ENCODE data around the gene WDR20. TPM values are rescaled to one million over a fixed set of nuclear protein-coding genes. Genes with fewer than 3 reads are reported as not detected.
"Not testable (repeated sequence)": the region's sequence is repeated elsewhere in the genome, so short reads cannot be mapped to it uniquely, and the experiment has no call there.

Gene WDR20, protein sequence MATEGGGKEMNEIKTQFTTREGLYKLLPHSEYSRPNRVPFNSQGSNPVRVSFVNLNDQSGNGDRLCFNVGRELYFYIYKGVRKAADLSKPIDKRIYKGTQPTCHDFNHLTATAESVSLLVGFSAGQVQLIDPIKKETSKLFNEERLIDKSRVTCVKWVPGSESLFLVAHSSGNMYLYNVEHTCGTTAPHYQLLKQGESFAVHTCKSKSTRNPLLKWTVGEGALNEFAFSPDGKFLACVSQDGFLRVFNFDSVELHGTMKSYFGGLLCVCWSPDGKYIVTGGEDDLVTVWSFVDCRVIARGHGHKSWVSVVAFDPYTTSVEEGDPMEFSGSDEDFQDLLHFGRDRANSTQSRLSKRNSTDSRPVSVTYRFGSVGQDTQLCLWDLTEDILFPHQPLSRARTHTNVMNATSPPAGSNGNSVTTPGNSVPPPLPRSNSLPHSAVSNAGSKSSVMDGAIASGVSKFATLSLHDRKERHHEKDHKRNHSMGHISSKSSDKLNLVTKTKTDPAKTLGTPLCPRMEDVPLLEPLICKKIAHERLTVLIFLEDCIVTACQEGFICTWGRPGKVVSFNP
- polyA plus RNA-seq (ENCODE audit: insufficient read length), result 30.3 TPM
- long read RNA-seq, donor 1, transcript WDR20-204 (3 exons, 2,391 nt), result major isoform, 9 of 14 reads
- long read RNA-seq, donor 1, partial matches to known transcripts, result 0 of 14 reads
- long read RNA-seq, donor 1, other reads (novel, unspliced or antisense), result 0 of 14 reads
- long read RNA-seq, donor 2, transcript WDR20-204 (3 exons, 2,391 nt), result major isoform, 10 of 12 reads
- long read RNA-seq, donor 2, partial matches to known transcripts, result 0 of 12 reads
- long read RNA-seq, donor 2, other reads (novel, unspliced or antisense), result 0 of 12 reads
- long read RNA-seq, donor 3, transcript WDR20-204 (3 exons, 2,391 nt), result major isoform, 5 of 10 reads
- long read RNA-seq, donor 3, partial matches to known transcripts, result 0 of 10 reads
- long read RNA-seq, donor 3, other reads (novel, unspliced or antisense), result 0 of 10 reads
- long read RNA-seq, donor 4, partial matches to known transcripts, result 0 of 1 reads
- long read RNA-seq, donor 4, other reads (novel, unspliced or antisense), result 0 of 1 reads
- long read RNA-seq, donor 5, partial matches to known transcripts, result 0 of 7 reads
- long read RNA-seq, donor 5, other reads (novel, unspliced or antisense), result 0 of 7 reads
- long read RNA-seq, donor 6, transcript WDR20-204 (3 exons, 2,391 nt), result major isoform, 5 of 6 reads
- long read RNA-seq, donor 6, partial matches to known transcripts, result 0 of 6 reads
- long read RNA-seq, donor 6, other reads (novel, unspliced or antisense), result 0 of 6 reads
- long read RNA-seq, donor 7, partial matches to known transcripts, result 0 of 8 reads
- long read RNA-seq, donor 7, other reads (novel, unspliced or antisense), result 0 of 8 reads
- long read RNA-seq, donor 8, partial matches to known transcripts, result 0 of 6 reads
- long read RNA-seq, donor 8, other reads (novel, unspliced or antisense), result 0 of 6 reads

DNA sequence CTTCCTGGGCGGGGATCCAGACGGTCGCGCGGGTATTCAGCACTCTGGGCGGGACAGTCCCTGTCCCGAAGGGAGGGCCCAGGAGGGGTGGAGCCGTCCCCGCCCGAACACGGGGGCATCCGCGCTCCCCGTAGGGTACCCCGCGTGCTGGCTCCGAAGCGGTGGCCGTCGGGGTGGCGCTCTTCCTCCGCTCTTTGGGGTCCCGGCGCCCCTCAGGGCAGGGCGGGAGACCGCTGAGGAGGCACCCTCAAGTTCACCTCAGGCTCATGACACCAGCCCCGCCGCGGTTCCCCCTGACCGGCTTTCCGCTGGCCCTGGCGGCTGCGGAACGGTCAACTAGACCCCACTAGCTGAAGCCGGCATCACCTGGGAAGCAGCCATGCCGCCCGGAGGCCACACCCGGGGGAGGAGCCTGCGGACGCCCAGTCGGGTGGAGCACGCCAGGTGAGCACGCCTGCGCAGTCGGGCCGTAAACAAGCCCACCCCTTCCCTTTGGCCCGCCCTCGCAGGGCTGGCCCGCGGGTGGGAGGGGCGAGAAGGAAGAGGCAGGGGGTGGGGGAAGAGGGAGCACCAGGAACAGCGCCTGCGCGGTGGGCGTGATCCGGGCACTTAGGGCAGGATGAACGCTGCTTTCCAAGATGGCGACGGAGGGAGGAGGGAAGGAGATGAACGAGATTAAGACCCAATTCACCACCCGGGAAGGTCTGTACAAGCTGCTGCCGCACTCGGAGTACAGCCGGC is at the start of gene WDR20:
TSS of gene WDR20 (plus strand) at position 612 of the 741 bp plus-strand sequence. CDS start at position 639, 27 bp downstream.
- peak; percentile 98 for DNase-seq

DNA sequence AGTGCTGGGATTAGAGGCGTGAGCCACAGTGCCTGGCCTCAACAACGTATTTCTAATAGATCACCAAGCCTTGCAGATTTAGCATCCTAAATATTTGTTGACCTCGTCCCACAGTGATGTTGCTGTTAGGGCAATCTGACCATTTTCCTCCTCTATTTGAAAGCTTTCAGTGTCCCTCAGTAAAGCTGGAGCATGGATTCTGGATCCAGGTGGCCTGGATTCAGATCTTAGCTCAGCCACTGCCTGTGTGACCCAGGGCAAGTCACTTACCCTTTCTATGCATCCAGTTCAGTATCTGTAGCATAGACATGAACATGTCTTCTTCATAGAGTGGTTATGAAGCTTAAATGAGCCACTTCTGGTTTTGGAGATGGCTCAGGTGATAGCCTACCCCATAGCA is 49.0 kb upstream of the WDR20 start:
- DNase-seq, result no peak

DNA sequence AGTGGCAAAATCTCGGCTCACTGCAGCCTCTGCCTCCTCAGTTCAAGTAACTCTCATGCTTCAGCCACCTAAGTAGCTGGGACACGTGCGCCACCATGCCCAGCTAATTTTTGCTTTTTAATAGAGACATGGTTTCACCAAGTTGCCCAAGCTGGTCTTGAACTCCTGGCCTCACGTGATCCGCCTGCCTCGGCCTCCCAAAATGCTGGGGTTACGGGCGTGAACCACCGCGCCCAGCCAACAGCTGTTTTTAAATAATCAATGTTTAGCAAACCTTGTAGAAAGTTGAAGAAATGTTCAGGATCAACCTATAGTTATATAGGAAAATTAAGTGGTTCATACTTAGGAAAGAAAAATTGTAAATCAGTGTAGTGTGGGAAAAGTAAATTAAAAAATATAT is 46.9 kb upstream of the WDR20 start:
- DNase-seq, result no peak

DNA sequence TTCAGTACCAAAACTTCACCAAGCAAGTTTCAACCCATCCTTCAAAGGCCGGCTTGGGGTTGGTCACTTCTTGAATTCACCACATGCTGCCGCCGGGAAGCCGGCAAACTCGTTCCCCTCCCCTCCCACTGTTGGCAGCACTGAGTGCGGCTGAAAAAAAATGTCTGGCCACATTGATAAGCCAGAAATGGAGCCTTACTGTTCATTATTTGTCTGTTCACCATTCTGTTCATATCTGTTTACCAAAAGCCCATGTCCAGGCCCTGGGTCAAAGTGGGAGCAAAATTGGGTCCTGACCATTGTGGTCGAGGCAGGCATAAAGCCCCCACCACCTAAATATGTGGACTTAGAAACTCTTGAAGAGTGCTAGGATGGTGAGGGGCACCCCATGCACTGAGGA is 45.6 kb upstream of the WDR20 start:
- no peak for DNase-seq

DNA sequence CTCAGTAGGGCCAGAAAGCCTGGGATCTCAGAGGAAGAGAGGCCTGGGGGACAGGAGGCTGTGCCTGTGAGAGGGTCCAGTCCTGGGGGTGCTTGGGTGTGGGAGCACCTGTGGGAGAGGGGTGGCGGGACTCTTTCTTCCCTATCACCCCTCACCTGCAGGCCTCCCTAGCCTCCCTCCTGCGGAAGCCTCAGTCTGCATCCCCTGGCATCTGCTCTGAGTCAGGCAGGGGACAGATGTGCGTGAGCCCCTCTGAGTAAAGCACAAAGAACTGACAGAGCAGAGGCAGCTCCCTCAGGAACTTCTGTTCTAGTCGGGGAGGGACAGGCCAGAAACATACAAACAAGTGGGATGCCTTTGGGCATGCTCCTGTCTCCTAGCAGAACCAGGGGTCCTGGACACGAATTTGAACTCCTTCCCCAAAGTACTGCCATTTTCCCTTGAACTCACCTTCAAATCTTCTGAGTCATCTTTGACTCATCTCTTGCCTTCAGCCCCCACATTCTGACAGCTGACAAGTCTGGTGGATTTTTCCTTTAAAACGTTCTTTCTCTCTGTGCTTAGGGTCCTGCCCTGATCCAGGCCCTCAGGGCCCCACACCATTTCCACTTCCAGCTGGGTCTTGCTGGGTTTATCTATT is 44.3 kb upstream of the WDR20 start:
- no peak for DNase-seq

DNA sequence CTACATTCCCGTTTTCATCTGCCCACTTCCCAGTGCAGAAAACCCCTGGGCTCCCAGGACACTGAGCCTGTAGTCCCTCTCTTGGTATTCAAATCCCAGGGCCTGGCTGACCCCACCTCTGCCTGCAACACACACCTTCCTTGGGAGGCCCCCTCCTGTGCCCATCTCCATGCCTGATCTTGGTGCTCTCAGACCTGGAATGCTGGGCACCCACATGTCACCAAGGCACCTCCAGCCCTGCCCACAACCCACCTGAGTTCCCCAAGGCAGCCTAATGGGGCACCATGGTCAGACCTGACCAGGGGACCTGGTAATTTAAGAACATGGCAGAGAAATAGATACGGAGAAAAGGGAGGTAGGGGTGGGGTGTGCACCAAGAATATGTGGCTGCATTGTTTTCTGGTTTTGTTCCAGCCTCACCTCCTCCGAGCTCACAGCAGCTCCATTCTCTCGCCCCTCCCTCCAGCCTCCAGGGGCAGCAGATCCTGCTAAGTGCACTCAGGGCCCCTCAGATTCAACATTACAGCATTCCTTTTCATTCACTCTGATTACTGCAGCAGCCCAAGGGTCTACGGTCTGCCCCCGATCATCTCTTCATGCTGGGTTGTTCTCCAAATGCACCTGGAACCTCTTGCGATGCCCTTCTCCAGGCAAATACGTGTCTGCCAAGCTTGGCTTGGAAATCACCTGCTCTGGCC is 43.7 kb upstream of the WDR20 start:
- DNase-seq, result no peak

DNA sequence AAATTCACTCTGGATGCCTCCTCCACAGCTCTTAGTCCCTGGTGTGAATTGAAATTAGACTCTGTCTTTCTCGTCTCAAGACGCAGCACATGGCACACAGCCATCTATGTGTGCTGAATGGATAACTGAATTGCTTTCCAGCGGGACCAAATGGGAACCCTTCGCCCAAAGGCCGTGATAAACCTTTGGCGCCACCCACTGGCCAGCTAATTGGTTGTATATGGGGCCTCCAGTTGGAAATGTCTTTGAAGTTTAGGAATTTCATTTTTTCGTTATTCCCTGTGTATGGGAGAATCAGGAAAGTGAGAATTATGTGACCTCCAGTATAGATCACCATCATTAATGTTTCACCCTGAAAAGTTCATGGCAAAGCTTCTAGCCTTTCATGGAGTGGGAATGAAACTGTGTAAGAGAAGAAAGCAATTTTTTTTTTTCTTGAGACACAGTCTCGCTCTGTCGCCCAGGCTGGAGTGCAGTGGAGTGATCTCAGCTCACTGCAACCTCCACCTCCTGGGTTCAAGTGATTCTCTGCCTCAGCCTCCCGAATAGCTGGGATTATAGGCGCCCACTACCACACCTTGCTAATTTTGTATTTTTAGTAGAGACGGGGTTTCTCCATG is 43.0 kb upstream of the WDR20 start:
- peak; percentile 88 for DNase-seq

DNA sequence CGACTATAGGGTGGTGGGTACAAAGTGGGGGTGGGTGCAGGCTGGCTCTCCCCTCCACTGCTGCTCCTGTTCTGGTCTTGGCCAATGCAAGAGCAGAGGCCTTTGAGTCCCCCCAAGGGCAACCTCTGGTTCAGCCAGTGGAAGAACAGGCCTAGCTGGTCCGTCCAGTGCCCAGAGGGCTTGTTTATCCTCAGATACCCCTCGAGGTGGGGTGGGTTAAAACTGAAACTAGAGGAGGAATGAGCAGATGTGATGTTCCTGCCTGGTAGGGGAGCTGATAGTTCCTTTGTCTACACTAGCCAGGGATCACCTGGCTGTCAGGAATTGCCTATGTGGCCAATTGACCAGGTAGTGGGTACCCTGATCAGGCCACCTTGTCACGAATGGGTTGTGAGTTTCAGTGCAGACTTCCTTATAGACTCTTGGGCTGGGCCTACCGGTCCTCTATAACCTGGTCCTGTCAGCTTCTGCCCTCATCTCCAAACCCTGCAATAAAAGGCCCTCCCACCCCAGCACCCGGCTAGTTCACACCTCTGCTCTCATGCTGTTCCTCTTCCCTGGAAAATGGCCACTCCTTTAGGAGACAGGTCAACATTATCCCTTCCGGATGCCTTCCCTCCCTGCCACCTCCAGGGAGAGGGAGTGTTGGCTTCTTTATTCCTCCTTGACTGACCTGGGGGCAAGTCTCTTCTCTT is 42.1 kb upstream of the WDR20 start:
- no peak for DNase-seq

DNA sequence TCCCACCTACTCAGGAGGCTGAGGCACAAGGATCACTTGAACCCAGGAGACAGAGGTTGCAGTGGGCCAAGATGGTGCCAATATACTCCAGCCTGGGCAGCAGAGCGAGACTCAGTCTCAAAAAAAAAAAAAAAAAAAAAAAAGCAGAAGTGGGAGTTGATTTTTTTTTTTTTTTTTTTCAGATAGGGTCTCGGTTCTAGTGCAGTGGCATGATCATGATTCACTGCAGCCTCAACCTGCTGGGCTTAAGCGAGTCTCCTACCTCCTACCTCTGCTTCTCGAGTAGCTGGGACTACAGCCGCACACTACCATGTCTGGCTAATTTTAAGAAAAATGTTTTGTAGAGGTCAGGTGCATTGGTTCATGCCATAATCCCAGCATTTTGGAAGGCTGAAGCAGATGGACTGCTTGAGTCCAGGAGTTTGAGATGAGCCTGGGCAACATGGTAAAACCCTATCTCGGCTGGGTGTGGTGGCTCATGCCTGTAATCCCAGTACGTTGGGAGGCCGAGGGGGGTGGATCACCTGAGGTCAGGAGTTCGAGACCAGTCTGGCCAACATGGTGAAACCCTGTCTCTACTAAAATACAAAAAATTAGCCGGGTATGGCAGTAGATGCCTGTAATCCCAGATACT is 36.5 kb upstream of the WDR20 start:
- no peak for DNase-seq

DNA sequence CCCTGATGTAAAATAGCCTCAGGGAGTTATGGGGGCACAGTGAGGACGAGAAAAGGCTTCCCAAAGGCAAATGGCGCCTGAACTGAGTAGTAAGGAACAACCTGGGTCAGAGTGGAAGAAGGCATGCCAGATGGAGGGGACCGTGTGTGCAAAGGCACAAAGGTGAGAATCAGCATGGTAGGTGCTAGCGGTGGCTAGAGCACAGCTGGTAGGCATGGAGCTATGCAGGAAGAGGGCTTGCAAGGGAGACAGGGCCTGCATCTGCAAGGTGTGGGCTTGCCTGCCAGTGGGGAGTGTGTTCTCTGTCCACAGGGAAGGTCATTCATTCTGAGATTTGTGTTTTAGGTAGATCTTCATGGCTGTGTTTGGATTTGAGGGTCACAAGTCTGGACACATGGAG is 34.3 kb upstream of the WDR20 start:
- no peak for DNase-seq

DNA sequence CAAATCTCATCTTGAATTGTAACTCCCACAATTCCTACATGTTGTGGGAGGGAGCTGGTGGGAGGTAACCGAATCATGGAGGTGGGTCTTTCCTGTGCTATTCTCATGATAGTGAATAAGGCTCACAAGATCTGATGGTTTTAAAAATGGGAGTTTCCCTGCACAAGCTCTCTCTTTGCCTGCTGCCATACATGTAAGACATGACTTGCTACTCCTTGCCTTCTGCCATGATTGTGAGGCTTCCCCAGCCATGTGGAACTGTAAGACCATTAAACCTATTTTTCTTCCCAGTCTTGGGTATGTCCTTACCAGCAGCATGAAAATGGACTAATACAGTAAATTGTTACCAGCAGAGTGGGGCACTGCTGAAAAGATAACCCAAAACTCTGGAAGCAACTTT is 30.4 kb upstream of the WDR20 start:
- not testable (repeated sequence) for DNase-seq

DNA sequence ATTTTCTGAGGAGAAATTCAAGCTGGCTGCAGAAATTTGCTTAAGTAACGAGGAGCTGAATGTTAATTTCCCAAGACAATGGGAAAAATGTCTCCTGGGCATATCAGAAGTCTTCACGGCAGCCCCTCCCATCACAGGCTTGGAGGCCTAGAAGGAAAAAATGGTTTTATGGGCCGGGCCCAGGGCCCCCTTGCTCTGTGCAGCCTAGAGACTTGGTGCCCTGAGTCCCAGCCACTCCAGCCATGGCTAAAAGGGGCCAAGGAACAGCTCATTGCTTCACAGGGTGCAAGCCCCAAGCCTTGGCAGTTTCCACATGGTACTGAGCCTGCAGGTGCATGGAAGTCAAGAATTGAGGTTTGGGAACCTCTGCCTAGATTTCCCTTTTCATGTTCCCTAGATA is 28.6 kb upstream of the WDR20 start:
- no peak for DNase-seq

DNA sequence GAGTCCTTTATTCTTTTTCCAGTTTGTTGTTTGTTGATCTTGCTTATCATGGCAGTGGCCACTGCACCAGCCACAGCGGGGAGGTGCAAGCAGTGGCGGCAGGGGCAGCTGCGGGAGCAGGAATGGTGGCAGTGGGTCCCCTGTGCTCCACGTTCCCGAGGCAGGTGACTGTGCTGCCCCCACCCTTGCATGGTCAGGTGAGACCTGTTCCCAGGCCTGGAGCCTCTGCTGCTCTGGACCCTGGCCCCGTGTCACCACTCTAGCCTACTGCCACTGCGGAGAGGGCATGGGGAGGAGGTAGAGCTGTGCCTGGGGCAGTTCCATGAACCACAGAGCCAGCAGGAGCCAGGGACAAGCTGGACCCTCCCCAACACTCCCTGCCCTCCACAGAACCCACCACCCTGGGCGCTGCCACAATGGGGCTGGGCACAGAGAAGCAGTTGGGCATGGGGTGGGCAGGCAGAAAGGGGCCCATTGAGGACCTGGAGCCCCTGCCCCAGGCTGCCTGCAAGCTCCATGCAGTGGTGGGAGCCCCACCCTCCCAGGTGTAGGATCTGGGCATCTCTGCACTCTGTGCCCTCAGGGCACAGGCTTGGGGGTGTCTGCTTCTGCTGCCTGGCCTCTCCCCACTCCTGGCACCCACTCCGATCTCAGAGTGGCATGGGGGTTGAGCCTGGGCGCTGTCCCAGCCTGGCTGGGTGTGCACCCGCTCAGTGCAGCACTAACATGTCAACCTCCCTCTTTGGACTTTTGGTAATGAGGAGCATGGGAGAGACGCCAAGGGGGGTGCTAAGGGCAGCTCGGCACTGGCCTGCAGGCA is 23.1 kb upstream of the WDR20 start:
- no peak for DNase-seq

DNA sequence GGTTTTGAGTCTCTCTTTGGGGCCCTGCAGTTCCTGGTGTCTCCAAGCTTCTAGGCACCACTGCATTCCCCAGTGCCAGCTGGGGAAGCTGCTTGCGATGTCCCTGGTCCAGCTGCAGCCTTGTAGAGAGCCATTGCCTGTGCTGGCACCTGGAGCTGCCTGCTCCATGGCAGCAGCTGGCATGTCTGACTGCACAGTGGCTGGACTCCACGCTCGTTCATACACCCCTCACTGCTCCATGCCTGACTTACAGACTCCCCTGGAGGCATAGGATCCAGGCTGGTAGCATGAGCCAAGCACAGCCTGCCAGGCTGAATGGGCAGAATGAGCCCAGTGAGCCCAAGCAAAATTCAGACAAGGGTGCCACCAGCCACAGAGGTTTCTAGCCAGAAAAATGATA is 21.8 kb upstream of the WDR20 start:
- DNase-seq, result no peak

DNA sequence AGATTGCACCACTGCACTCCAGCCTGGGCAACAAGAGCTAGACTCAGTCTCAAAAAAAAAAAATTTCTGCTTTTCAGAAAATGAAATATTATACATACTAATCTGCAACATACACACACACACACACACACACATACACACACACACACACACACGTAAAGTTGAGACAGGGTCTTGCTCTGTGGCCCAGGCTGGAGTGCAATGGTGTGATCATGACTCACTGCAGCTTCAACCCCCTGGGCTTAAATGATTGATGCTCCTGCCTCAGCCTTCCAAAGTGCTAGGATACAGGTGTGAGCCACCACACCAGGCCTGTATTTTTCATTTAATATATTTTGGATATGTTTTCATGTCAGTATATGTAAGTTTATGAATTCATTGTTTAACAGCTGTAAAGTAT is 18.8 kb upstream of the WDR20 start:
- no peak for DNase-seq

DNA sequence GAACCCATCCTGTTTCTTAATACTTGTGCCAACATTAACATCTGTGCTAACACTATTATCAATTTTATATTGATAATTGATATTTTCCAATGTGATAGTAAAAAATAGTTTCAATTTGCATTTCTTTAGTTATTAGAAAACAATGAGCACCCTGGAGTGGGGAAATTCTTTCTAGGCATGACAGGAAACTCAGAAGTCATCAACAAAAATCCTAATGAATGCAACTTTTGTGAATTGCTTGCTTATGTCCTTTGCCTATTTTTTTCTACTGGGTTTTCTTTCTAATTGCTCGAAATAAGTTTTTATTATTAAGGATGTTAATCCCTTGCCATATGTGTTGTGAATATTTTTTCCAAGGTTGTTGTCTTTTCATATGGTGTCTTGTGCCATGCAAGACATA is 18.1 kb upstream of the WDR20 start:
- DNase-seq, result no peak

DNA sequence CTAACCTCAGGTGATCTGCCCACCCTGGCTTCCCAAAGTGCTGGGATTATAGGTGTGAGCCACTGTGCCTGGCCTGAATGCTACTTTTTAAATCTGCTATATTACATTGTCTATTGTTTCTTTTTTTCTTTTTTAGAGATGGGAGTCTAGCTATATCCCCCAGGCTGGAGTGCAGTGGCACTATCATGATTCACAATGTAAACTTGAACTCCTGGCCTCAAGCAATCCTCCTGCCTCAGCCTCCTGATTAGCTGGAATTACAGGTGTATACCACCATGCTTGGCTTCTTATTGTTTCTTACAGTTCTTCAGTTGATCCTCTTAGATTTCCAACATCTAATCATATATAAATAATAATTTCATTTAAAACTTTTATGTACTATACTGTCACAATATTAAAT is 15.3 kb upstream of the WDR20 start:
- no peak for DNase-seq

DNA sequence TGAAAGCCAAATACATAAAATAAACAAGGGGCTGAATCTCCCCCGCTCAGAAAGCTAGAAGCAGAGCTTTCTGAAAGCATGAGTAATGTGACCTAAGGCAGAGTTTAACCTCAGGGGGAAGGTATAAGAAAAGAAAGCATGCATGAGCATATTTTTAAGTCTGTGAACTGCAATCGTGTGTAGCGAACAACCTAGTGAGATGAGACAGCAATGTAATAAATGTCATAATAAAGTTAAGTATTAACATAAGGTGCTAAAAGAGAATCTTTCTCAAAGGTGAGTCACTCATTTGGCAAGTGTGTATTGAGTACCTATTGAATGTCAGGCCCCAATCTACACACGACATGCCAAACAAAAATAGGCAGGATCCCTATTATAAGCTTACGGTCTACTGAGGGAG is 14.2 kb upstream of the WDR20 start:
- DNase-seq, result peak; percentile 8
